ENCODE results near the gene PACS1. TPM values are rescaled to one million over a fixed set of nuclear protein-coding genes. Genes with fewer than 3 reads are reported as not detected.

Gene PACS1
- total RNA-seq, 1 donor from 2014 or later = 30.6 TPM

DNA sequence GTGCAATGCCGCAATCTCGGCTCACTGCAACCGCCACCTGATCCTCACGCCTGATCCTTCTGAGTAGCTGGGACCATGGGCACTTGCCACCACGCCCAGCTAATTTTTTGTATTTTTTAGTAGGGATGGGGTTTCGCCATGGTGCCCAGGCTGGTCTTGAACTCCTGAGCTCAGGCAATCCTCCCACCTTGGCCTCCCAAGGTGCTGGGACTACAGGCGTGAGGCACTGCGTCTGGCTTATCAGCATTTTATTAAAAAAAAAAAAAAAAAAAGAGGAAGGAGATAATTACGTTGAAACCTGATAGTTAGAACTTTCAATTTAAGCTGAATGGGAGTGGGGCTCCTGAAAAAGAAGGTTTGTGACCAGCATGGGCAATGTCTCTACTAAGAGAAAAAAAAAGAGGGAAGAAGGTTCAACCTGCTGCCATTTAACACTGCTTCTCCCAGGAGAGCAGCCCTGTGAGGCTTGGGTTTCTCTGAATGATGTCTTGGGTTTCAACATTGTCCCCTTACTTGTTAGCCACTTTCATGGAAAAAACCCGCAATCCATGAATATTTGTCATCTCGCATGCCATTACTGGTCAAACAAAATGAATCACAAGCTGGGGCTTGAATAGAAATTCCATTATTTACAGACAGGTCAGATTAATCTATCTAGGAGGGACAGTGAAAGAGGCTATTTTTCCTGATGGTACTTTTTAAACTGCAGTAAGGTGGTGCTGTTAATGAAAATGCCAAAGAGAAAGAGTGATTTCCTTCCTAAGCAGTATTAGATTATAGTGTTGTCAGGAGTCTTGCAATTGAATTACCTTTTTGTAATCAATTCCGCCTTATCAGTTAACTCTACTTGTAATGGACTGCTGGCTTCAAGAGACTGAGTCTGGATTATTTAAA lies 72.5 kb downstream of the PACS1 start:
- Mint-ChIP-seq H3K9me3 (ENCODE audit: unreplicated experiment) (no peaks in the 10 kb centered on the region), H3K4me3 (ENCODE audit: unreplicated experiment) (no peak overlapping the region), H3K27me3 (ENCODE audit: unreplicated experiment) (peaks cover 3% of the 10 kb centered on the region), H3K36me3 (ENCODE audit: unreplicated experiment) (peaks cover 5% of the 10 kb centered on the region), H3K4me1 (ENCODE audit: low read depth, unreplicated experiment) (no peaks in the 10 kb centered on the region), H3K27ac (ENCODE audit: unreplicated experiment) (no peak overlapping the region)
- no peak for DNase-seq
- TF ChIP-seq, protein P1, sequence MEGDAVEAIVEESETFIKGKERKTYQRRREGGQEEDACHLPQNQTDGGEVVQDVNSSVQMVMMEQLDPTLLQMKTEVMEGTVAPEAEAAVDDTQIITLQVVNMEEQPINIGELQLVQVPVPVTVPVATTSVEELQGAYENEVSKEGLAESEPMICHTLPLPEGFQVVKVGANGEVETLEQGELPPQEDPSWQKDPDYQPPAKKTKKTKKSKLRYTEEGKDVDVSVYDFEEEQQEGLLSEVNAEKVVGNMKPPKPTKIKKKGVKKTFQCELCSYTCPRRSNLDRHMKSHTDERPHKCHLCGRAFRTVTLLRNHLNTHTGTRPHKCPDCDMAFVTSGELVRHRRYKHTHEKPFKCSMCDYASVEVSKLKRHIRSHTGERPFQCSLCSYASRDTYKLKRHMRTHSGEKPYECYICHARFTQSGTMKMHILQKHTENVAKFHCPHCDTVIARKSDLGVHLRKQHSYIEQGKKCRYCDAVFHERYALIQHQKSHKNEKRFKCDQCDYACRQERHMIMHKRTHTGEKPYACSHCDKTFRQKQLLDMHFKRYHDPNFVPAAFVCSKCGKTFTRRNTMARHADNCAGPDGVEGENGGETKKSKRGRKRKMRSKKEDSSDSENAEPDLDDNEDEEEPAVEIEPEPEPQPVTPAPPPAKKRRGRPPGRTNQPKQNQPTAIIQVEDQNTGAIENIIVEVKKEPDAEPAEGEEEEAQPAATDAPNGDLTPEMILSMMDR (IDR thresholded peaks at IDR 0.05; ENCODE audit: partially characterized antibody, unreplicated experiment) = no peak

- Mint-ChIP-seq H3K9me3 (ENCODE audit: unreplicated experiment) (no peaks in the 10 kb centered on the region), H3K4me3 (ENCODE audit: unreplicated experiment) (no peak overlapping the region), H3K27me3 (ENCODE audit: unreplicated experiment) (peaks cover 3% of the 10 kb centered on the region), H3K36me3 (ENCODE audit: unreplicated experiment) (peaks cover 5% of the 10 kb centered on the region), H3K27ac (ENCODE audit: unreplicated experiment) (no peak overlapping the region), H3K4me1 (ENCODE audit: low read depth, unreplicated experiment) (no peaks in the 10 kb centered on the region)
- TF ChIP-seq, protein P1 (IDR thresholded peaks at IDR 0.05; ENCODE audit: partially characterized antibody, unreplicated experiment) = no peak
- no peak for DNase-seq
Observed at GRCh38 chr11:66143264-66143566, 73.1 kb downstream of the PACS1 start.

DNA sequence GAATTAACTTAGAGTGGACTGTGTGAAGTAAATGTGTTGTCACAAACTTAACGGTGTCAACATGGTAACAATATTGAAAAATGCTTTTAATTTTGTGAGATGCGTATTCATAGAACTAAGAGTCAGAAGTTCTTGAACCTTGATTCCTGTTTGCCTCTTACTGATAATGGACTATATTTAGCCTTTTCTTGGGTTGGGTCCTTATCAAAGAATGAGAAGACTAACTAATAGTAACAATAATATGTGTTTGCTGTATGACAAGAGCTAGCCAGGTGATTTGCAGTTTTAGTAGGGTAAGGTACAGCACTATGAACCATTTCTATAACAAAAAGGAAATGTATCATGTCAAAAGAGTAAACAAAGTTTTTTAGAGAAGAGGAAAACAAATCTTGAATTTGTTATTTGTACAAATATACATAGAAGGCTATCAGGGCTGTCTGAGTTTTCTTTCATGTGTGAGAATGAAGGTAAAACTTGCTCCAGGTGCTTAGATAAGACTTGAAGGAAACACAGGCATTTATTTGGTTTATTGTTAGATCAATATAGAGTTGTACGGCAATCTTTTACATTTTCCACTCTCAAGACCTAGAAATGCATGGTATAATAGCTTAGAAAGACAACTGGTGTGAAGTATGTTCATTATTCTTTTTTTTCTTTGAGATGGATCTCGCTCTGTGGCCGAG lies 74.1 kb downstream of the PACS1 start:
- DNase-seq = no peak
- Mint-ChIP-seq H3K4me1 (ENCODE audit: low read depth, unreplicated experiment) (no peaks in the 10 kb centered on the region), H3K27me3 (ENCODE audit: unreplicated experiment) (peaks cover 3% of the 10 kb centered on the region), H3K36me3 (ENCODE audit: unreplicated experiment) (peaks cover 5% of the 10 kb centered on the region), H3K4me3 (ENCODE audit: unreplicated experiment) (no peak overlapping the region), H3K27ac (ENCODE audit: unreplicated experiment) (no peak overlapping the region), H3K9me3 (ENCODE audit: unreplicated experiment) (no peaks in the 10 kb centered on the region)
- TF ChIP-seq, protein P1 (IDR thresholded peaks at IDR 0.05; ENCODE audit: partially characterized antibody, unreplicated experiment) = no peak

DNA sequence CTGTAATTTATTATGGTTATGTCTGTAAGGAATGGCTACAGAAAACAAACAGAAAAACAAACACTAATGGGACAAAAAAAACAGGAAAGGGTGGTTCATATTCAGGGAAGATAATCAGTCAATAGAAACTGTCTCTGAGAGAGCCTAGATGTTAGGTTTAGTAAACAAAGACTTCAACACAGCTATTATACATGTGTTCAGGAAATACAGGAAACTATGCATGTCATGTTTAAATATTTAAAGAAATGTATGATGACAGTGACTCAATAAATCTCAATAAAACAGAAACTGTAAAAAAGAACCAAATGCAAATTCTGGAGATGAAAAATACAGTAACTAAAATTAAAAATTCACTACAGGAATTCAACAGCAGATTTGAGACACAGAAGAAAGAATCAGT lies 76.0 kb downstream of the PACS1 start:
- Mint-ChIP-seq H3K4me3 (ENCODE audit: unreplicated experiment) (no peak overlapping the region), H3K27me3 (ENCODE audit: unreplicated experiment) (peaks cover 3% of the 10 kb centered on the region), H3K9me3 (ENCODE audit: unreplicated experiment) (no peaks in the 10 kb centered on the region), H3K27ac (ENCODE audit: unreplicated experiment) (no peak overlapping the region), H3K4me1 (ENCODE audit: low read depth, unreplicated experiment) (peaks cover 6% of the 10 kb centered on the region), H3K36me3 (ENCODE audit: unreplicated experiment) (peaks cover 5% of the 10 kb centered on the region)
- no peak for DNase-seq
- TF ChIP-seq, protein P1 (IDR thresholded peaks at IDR 0.05; ENCODE audit: partially characterized antibody, unreplicated experiment) = no peak

GRCh38 chr11:66146940-66147339 lies 76.9 kb downstream of the PACS1 start:
- Mint-ChIP-seq H3K27me3 (ENCODE audit: unreplicated experiment) (peaks cover 3% of the 10 kb centered on the region), H3K27ac (ENCODE audit: unreplicated experiment) (no peak overlapping the region), H3K4me3 (ENCODE audit: unreplicated experiment) (no peak overlapping the region), H3K36me3 (ENCODE audit: unreplicated experiment) (peaks cover 5% of the 10 kb centered on the region), H3K4me1 (ENCODE audit: low read depth, unreplicated experiment) (peaks cover 12% of the 10 kb centered on the region), H3K9me3 (ENCODE audit: unreplicated experiment) (no peaks in the 10 kb centered on the region)
- TF ChIP-seq, protein P1 (IDR thresholded peaks at IDR 0.05; ENCODE audit: partially characterized antibody, unreplicated experiment) = no peak
- no peak for DNase-seq

Measured in glutamatergic neuron (in vitro differentiated cells).